EH (cell line): ENCODE results near the gene TRAP1.

Source experiments
- DNase-seq: peaks from one replicate; pipeline ENCODE4 v3.0.0-alpha.2; 2015; ENCODE audit warnings: low read depth

TRAP1 gene

GRCh38 chr16:3651461-3652372, 65.6 kb downstream of the TRAP1 start:
- DNase-seq, result no peak

- DNase-seq, result no peak
These were observed 66.6 kb downstream of the TRAP1 start for GRCh38 chr16:3650631-3651265.

GRCh38 chr16:3646348-3646920, 70.9 kb downstream of the TRAP1 start:
- peak; percentile 14 for DNase-seq

- DNase-seq, result peak; percentile 23
These were observed 71.6 kb downstream of the TRAP1 start for GRCh38 chr16:3645504-3646347.

- no peak for DNase-seq
These were observed 72.2 kb downstream of the TRAP1 start for GRCh38 chr16:3645108-3645503.

- no peak for DNase-seq
These were observed 74.1 kb downstream of the TRAP1 start for GRCh38 chr16:3643095-3643730.

GRCh38 chr16:3642397-3643094, 74.8 kb downstream of the TRAP1 start:
- DNase-seq, result peak; percentile 47

GRCh38 chr16:3641801-3642396, 75.4 kb downstream of the TRAP1 start:
- no peak for DNase-seq

GRCh38 chr16:3640632-3641501, 76.5 kb downstream of the TRAP1 start:
- no peak for DNase-seq

- DNase-seq, result no peak
These were observed 77.1 kb downstream of the TRAP1 start for GRCh38 chr16:3640207-3640606.

- no peak for DNase-seq
These were observed 78.2 kb downstream of the TRAP1 start for GRCh38 chr16:3638916-3639644.

- peak; percentile 72 for DNase-seq
These were observed 79.9 kb downstream of the TRAP1 start for GRCh38 chr16:3637371-3637923.

- peak; percentile 6 for DNase-seq
These were observed 91.2 kb downstream of the TRAP1 start for GRCh38 chr16:3625911-3626732.

- no peak for DNase-seq
These were observed 92.0 kb downstream of the TRAP1 start for GRCh38 chr16:3625331-3625730.

- DNase-seq, result peak; percentile 16
These were observed 93.7 kb downstream of the TRAP1 start for GRCh38 chr16:3623642-3624041.

- DNase-seq, result peak; percentile 26
These were observed 98.6 kb downstream of the TRAP1 start for GRCh38 chr16:3618769-3619141.
